Parathyroid adenoma (tissue), 2 donors: ENCODE data around the gene ARHGEF19.
A peak's percentile ranks its signal among the peaks of the same experiment; 100 is the strongest.

Source experiments
- H2AFZ ChIP-seq: fragments of 300-600 bp; sonication (generic); one replicate; pipeline ENCODE4 v1.7.0; 2017; ENCODE audit warnings: antibody characterized with exemption, mild to moderate bottlenecking
- H3K27ac ChIP-seq: fragments of 300-600 bp; sonication (generic); one replicate; pipeline ENCODE4 v1.7.0; 2017
- H3K27me3 ChIP-seq: fragments of 300-600 bp; sonication (generic); one replicate; pipeline ENCODE4 v1.7.0; 2017; ENCODE audit warnings: low read length; ENCODE audit not compliant: control insufficient read depth, insufficient read depth
- H3K36me3 ChIP-seq: fragments of 300-600 bp; sonication (generic); one replicate; pipeline ENCODE4 v1.7.0; 2017; ENCODE audit warnings: low read length; ENCODE audit not compliant: control insufficient read depth, insufficient read depth
- H3K4me1 ChIP-seq: fragments of 300-600 bp; sonication (generic); one replicate; pipeline ENCODE4 v1.7.0; 2017; ENCODE audit warnings: control low read depth
- H3K4me2 ChIP-seq: fragments of 300-600 bp; sonication (generic); one replicate; pipeline ENCODE4 v1.7.0; 2017; ENCODE audit warnings: low read length
- H3K4me3 ChIP-seq: fragments of 300-600 bp; sonication (generic); one replicate; pipeline ENCODE4 v1.7.0; 2017; ENCODE audit warnings: low read depth, low read length
- H3K79me2 ChIP-seq: fragments of 300-600 bp; sonication (generic); one replicate; pipeline ENCODE4 v1.7.0; 2017; ENCODE audit warnings: control low read depth
- H3K9ac ChIP-seq: fragments of 300-600 bp; sonication (generic); one replicate; pipeline ENCODE4 v1.7.0; 2017; ENCODE audit warnings: mild to moderate bottlenecking
- H3K9me3 ChIP-seq: fragments of 300-600 bp; sonication (generic); one replicate; pipeline ENCODE4 v1.7.0; 2017; ENCODE audit warnings: low read length; ENCODE audit not compliant: control insufficient read depth
- TF ChIP-seq, protein P1 (sequence below): fragments of 300-600 bp; sonication (generic); IDR thresholded peaks from one replicate; pipeline ENCODE4 v1.7.0; 2017; ENCODE audit warnings: antibody characterized with exemption, mild to moderate bottlenecking
- donor health status: primary hyperparathyroidism.

The ARHGEF19 gene

DNA sequence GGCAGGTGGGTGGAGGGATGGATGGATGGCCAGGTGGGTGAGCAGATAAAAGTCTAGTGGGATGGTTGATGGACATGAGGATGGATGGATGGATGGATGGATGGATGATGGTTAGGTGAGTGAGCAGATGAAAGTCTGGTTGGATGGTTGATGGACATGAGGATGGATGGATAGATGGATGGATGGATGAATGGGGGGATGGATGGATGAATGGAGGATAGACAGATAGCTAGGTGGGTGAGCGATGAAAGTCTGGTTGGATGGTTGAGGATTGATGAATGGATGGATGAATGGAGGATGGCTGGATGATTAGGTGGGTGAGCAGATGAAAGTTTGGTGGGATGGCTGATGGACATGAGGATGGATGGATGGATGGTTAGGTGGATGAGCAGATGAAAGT, 9.0 kb upstream of the ARHGEF19 start:
- H3K79me2 ChIP-seq: no peaks in the 10 kb centered on the region
- H3K27ac ChIP-seq: no peak overlapping the region
- TF ChIP-seq, protein P1, sequence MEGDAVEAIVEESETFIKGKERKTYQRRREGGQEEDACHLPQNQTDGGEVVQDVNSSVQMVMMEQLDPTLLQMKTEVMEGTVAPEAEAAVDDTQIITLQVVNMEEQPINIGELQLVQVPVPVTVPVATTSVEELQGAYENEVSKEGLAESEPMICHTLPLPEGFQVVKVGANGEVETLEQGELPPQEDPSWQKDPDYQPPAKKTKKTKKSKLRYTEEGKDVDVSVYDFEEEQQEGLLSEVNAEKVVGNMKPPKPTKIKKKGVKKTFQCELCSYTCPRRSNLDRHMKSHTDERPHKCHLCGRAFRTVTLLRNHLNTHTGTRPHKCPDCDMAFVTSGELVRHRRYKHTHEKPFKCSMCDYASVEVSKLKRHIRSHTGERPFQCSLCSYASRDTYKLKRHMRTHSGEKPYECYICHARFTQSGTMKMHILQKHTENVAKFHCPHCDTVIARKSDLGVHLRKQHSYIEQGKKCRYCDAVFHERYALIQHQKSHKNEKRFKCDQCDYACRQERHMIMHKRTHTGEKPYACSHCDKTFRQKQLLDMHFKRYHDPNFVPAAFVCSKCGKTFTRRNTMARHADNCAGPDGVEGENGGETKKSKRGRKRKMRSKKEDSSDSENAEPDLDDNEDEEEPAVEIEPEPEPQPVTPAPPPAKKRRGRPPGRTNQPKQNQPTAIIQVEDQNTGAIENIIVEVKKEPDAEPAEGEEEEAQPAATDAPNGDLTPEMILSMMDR: no peak
- no peaks in the 10 kb centered on the region for H3K36me3 ChIP-seq
- H3K27me3 ChIP-seq: no peaks in the 10 kb centered on the region
- H3K9me3 ChIP-seq: no peaks in the 10 kb centered on the region
- no peak overlapping the region for H2AFZ ChIP-seq
- no peak overlapping the region for H3K9ac ChIP-seq
- H3K4me3 ChIP-seq: no peak overlapping the region
- H3K4me2 ChIP-seq: no peak overlapping the region
- no peaks in the 10 kb centered on the region for H3K4me1 ChIP-seq

DNA sequence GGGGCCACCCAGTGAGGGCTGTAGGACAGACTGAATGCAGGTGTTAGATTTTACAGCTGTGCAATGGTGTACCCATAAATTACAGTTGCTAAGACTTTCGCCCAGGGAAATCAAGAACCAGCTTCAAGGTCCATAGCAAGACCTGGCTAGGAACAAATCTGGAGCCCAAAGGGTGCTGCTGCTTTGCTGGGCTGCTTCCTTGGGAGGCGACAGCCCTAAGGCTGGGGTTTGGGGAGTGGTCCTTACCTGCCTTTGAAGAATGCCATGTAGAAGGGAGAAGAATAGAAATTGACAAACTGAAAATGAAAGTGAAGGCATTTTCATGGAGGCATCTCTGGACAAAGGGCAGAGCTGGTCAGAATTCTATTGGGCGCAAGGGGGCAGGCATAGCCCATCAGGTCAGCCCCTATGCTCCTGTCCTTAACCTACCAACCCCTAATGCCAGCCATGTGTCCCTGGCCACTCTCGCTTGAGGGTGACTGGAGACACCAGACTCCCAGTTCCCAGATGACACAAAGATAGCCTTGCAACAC, 7.6 kb upstream of the ARHGEF19 start:
- Histone ChIP-seq H3K9ac (no peak overlapping the region), H3K4me2 (no peak overlapping the region), H3K4me1 (no peaks in the 10 kb centered on the region), H2AFZ (no peak overlapping the region), H3K9me3 (no peaks in the 10 kb centered on the region), H3K79me2 (no peaks in the 10 kb centered on the region), H3K4me3 (no peak overlapping the region), H3K27me3 (no peaks in the 10 kb centered on the region), H3K36me3 (no peaks in the 10 kb centered on the region), H3K27ac (no peak overlapping the region)
- TF ChIP-seq, protein P1: no peak

DNA sequence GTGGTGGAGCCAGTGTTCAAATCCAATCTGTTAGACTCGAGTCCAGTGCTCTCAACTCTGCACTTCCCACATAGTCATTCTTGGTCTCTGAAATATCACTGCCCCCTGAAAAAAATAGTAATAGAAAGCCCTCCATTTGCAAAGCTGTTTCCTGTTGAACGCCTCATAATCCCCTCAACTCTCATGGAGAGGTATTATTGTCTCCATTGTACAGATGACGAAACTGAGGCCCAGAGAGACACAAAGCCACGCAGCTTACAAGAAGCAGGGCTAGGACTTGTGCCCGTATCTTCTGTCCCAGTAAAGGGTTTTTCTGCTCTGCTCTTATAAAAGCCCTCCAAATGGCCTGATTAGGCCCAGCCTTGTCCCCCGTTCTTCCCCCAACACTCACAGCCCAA, 6.2 kb upstream of the ARHGEF19 start:
- Histone ChIP-seq H2AFZ (no peak overlapping the region), H3K4me1 (no peaks in the 10 kb centered on the region), H3K27me3 (no peaks in the 10 kb centered on the region), H3K9me3 (no peaks in the 10 kb centered on the region), H3K79me2 (no peaks in the 10 kb centered on the region), H3K4me3 (no peak overlapping the region), H3K9ac (no peak overlapping the region), H3K27ac (no peak overlapping the region), H3K4me2 (no peak overlapping the region), H3K36me3 (no peaks in the 10 kb centered on the region)
- TF ChIP-seq, protein P1: no peak

DNA sequence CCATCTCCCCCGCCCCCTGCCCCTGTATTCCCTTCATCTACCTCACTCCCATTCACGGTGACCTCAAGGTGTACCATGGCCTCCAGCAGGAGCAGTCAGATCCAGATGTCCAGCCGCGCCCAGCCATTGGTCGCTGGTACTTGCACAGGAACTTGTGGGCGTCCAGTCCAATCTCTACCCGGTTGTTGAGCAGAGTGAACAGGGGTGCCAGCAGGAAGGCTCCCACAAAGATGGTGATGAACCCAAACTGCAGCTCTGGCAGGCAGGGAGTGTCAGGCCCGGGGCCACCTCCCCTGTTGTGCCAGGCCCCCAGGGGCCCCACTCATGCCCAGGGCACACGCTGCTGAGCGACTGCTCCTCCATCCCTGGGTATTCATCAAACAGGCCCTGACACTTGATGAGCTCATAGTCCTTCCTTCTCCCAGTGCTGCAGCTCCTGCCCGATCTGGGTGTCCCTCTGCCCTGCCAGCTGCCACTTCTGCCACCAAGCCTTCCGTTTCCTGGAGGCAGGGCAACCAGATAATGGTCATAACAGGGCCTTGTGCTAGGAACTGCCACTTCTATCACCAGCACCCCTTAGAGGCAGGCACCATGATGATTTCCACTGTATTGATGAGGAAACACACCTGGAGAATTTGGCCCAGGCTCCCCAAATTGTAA, 5.7 kb upstream of the ARHGEF19 start:
- Histone ChIP-seq H3K79me2 (no peaks in the 10 kb centered on the region), H3K9ac (no peak overlapping the region), H3K9me3 (no peaks in the 10 kb centered on the region), H3K4me3 (no peak overlapping the region), H2AFZ (no peak overlapping the region), H3K36me3 (no peaks in the 10 kb centered on the region), H3K4me1 (peaks cover under 1% of the 10 kb centered on the region), H3K27ac (no peak overlapping the region), H3K27me3 (no peaks in the 10 kb centered on the region), H3K4me2 (peak overlapping the region; percentile 24)
- TF ChIP-seq, protein P1: no peak
